GM18505 (cell line): Measurements from ENCODE around the gene PRB4.
"Not testable (repeated sequence)": the region's sequence is repeated elsewhere in the genome, so short reads cannot be mapped to it uniquely, and the experiment has no call there.

ENCODE experiments used
- ATAC-seq: cut with Tn5 transposase; IDR thresholded peaks from one replicate; pipeline ENCODE4 v1.9.1; 2021; ENCODE audit not compliant: unreplicated experiment
- POLR2A ChIP-seq: IDR thresholded peaks from 4 replicates; pipeline ENCODE4 v1.6.1; 2011; ENCODE audit warnings: borderline replicate concordance; ENCODE audit not compliant: insufficient read depth, insufficient read length; ENCODE audit errors: extremely low read depth

PRB4 gene

DNA sequence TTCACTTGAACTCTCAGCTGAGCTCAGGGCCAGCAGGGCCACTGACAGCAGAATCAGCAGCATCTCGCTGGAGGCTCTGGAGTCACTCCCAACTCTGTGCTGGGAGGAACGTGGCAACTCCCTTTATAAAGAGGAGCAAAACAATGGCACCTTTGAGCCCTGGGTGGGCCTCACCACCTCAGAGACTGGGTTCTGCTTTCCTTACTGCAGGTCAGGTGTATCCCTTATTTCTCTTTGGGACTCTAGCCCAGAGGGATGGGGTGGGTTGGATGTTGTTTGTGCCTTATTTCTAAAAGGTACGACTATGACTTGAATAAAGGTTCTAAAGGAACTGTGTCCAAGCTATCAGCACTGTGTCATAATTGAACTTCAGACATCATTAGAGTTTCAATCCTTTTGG is at the start of gene PRB4:
TSS of gene PRB4 (minus strand) at position 101 of the 400 bp plus-strand sequence. CDS start at position 63, 38 bp downstream.
- ATAC-seq: no peak
- no peak for TF ChIP-seq POLR2A

- ATAC-seq: not testable (repeated sequence)
Observed at GRCh38 chr12:11351736-11352135, 41.5 kb upstream of the PRB4 start.

GRCh38 chr12:11348439-11348838 is 38.2 kb upstream of the PRB4 start:
- no peak for TF ChIP-seq POLR2A
- no peak for ATAC-seq

DNA sequence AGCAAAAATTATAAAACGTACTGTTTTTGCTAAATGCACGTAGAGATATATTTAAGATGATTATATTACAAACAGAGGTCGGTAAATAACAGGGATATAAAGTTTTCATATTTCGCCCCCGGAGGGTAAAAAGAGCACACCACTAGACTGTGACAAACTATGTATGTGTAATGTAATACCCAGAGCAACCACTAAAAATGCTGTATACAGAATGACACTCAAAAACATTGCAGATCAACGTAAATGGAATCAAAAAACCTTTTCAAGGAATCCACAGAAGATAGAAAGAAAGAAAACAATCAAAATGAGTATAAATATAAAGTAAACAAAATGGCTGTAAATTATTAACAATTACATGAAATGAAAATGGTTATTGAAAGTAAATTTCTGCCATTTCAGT is 37.6 kb upstream of the PRB4 start:
- no peak for TF ChIP-seq POLR2A
- no peak for ATAC-seq

GRCh38 chr12:11344500-11344899 is 34.3 kb upstream of the PRB4 start:
- no peak for TF ChIP-seq POLR2A
- no peak for ATAC-seq

- ATAC-seq: no peak
- TF ChIP-seq POLR2A: no peak
Observed at GRCh38 chr12:11324426-11324825, 14.2 kb upstream of the PRB4 start.

DNA sequence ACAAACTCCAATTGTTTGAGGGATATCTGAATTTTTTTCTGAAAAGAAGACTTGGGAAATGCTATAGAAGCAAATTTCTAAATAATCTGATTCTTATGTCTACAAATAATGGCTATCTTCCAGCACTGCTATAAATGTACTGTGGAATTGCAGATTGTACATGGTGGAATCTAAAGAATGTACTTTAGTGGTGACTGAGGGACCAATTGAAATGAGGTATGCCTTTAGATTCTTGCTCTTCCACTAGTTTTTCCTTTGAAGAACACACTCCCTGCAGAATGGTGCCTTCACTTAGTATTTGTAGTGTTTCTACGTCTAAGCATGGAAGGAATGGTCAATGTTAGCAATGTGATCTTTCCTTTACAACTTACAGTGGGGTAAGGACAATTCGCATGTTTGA is 11.7 kb upstream of the PRB4 start:
- no peak for ATAC-seq
- no peak for TF ChIP-seq POLR2A

- TF ChIP-seq POLR2A: no peak
- ATAC-seq: no peak
Observed at GRCh38 chr12:11307143-11307542, 3.1 kb downstream of the PRB4 start.

- ATAC-seq: no peak
- no peak for TF ChIP-seq POLR2A
Observed at GRCh38 chr12:11273449-11273848, 36.8 kb downstream of the PRB4 start.

DNA sequence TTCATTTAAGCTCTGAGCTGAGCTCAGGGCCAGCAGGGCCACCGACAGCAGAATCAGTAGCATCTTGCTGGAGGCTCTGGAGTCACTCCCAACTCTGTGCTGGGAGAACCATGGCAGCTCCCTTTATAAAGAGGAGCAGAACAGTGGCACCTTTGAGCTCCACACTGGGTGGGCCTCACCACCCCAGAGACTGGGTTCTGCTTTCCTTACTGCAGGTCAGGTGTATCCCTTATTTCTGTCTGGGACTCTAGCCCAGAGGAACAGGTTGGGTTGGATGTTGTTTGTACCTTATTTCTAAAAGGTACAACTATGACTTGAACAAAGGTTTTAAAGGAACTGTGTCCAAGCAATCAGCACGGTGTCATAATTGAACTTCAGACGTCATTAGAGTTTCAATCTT is 40.6 kb downstream of the PRB4 start, which contains the start of gene PRB3:
TSS of gene PRB3 (minus strand) at position 101 of the 400 bp plus-strand sequence. CDS start at position 63, 38 bp downstream.
- no peak for ATAC-seq
- no peak for TF ChIP-seq POLR2A

- TF ChIP-seq POLR2A: no peak
- ATAC-seq: no peak
Observed at GRCh38 chr12:11264501-11264900, 45.7 kb downstream of the PRB4 start.
